Measurements from ENCODE around the gene DBN1.
"Not testable (repeated sequence)": the region's sequence is repeated elsewhere in the genome, so short reads cannot be mapped to it uniquely, and the experiment has no call there.

The DBN1 gene

GRCh38 chr5:177490992-177491391, 17.6 kb upstream of the DBN1 start:
- no peak for DNase-seq (ENCODE audit: low spot score)

- no peak for DNase-seq (ENCODE audit: low spot score)
Observed at GRCh38 chr5:177490311-177490991, 17.0 kb upstream of the DBN1 start.

- no peak for DNase-seq (ENCODE audit: low spot score)
Observed at GRCh38 chr5:177489119-177489716, 15.8 kb upstream of the DBN1 start.

- DNase-seq (ENCODE audit: low spot score), result no peak
Observed at GRCh38 chr5:177487975-177488374, 14.5 kb upstream of the DBN1 start.

DNA sequence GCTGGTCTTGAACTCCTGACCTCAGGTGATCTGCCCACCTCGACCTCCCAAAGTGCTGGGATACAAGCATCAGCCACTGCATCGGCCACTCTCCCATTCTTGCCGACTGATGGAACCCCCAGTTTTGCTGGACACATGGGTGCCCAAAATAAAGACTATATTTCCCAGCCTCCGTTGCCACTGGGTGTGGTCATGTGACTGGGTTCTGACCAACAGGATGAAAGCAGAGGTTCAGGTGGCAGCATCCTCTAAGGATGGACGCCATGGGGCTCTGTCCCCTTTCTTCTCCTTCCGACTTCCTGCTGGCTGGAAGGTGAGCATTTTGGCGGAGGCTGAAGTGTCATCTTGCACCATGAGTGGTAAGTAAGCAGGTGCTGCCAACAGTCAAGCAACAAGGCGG, 13.7 kb upstream of the DBN1 start:
- DNase-seq (ENCODE audit: low spot score), result no peak

- DNase-seq (ENCODE audit: low spot score), result no peak
Observed at GRCh38 chr5:177486256-177486655, 12.8 kb upstream of the DBN1 start.

DNA sequence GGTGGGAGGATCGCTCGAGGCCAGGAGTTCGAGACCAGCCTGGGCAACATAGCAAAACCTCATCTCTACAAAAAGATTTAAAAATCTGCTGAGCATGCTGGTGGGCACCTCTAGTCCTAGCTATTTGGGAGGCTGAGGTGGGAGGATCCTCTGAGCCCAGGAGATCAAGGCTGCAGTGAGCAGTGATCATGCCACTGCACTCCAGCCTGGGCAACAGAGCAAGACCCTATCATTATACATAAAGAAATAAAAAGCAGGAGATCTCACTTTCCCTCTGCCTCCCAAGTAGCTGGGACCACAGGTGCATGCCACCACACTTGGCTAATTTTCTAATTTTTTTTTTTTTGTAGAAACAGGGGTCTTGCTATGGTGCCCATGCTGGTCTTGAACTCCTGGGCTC, 12.3 kb upstream of the DBN1 start:
- not testable (repeated sequence) for DNase-seq (ENCODE audit: low spot score)

DNA sequence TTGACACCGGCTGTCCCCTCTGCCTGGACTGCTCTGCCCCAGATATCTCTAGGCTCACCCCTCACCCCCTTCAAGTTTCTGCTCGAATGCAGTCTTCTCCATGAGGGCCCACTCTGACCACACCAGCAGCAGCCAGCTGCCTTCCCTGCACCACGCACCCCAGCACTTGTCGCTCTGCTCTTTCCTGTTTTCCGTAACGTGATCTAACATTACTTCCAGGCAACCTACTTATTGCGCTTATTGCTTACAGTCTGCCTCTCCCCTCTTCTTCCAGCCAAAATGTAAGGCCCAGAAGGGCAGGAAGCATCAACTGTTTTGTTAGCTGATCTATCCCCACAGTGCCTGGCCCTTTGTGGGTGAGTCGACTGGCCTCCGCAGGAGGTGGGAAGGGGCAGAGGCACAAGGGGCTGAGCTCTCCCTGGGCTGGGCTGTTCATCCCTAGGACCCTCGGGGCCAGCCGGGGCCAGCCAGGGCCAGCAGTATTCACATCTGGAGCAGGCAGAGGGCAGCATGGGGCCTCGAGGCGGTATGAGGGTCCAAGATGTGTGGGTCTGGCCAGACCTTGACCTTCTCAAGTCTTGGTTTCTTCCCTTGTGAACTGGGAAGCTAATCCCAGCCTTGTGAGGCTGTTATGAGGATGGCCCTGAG, 11.6 kb upstream of the DBN1 start:
- DNase-seq (ENCODE audit: low spot score), result no peak

GRCh38 chr5:177483994-177484901, 10.8 kb upstream of the DBN1 start:
- DNase-seq (ENCODE audit: low spot score), result no peak

DNA sequence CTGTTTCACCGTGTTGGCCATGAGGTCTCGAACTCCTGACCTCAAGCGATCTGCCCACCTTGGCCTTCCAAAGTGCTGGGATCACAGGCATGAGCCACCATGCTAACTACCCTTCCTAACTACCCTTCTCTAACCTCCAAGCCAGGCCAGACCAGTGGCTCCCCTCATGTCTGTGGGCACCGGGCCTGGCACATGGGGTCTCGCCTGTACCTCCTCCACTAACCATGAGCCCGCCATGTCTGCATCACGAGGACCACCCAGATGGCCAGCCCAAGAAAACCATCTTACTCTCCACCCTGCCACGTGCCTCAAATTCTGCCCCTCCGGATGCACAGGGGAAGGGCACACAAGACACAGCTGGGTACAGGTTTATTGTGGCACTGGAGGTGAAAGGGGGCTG, 9.6 kb upstream of the DBN1 start:
- DNase-seq (ENCODE audit: low spot score), result no peak

- DNase-seq (ENCODE audit: low spot score), result no peak
Observed at GRCh38 chr5:177482359-177482795, 8.9 kb upstream of the DBN1 start.

- no peak for DNase-seq (ENCODE audit: low spot score)
Observed at GRCh38 chr5:177479774-177480173, 6.3 kb upstream of the DBN1 start.

DNA sequence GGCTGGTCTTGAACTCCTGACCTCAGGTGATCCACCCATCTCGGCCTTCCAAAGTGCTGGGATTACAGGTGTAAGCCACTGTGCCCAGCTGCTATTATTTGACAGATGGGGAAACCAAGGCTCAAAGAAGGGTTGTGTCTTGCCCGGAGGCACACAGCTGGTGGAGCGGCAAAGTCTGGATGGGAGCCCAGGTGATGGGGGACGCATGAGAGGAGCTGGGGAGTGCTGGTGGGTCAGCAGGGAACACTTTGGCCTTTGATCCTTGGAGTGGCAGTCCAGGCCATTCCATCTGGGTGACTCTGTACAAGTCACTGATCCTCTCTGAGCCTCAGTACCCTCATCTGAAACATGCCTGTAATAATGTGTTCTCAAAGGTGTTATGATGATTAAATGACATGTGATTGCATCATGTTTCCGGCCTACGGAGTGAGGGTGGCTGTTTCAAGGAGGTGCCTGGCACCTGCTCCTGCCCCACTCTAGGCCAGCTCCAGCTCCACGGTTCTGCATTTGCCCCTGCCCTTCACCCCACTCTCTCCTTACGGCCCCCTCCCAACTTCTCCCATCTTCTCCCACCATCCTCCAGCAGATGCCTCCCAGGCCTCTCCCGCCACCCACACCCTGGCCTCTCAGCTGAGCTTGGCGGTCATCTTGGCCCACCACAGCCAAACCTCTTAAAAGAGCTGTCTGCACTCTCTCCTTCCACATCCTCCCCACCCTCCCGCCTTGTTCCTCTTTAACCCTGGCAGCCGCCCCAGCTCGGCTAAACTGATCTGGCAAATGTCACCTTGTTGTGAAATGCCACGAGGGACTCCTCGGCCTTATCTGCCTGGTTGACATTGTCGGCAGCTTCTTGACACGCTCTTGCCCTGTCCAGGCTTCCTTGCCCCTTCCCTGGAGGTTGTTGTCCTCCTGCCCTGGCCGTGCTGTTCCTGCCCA, 5.5 kb upstream of the DBN1 start:
- no peak for DNase-seq (ENCODE audit: low spot score)

- no peak for DNase-seq (ENCODE audit: low spot score)
Observed at GRCh38 chr5:177477701-177478477, 4.5 kb upstream of the DBN1 start.

GRCh38 chr5:177476531-177477233, 3.2 kb upstream of the DBN1 start:
- DNase-seq (ENCODE audit: low spot score), result no peak

- no peak for DNase-seq (ENCODE audit: low spot score)
Observed at GRCh38 chr5:177475563-177476427, 2.4 kb upstream of the DBN1 start.

DNA sequence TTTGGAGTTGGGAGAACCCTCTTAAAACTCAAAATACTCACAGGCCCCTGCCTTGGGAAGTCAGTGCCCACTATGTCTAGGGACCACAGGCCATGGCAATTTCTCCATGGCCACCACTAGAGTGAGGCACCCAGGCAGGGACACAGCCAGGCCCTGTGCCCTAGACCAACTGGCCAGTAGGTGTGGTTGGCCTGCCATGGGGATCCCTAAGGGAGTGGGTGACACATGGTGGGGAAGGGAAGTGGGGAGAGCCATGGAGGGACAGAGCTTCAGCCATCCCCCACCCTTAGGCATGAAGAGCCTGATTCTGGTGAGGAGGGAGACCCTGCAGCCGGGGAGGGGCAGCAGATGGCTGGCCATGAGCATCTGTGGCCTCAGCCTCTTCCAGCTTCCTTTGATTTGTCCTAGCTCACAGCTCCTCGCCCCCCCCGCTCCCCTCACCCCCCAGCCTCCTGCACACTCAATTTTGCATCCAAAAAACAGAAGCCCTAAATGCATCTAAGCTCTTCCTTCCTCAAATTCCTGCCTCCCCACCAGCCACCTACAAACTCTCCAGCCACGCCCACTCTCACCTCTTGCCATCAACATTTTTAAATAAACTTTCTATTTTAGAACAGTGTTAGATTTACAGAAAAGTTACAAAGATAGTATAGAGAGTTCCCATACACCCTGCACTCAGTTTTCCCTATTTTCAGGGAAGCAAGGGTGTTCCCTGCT, 1.6 kb upstream of the DBN1 start:
- no peak for DNase-seq (ENCODE audit: low spot score)

DNA sequence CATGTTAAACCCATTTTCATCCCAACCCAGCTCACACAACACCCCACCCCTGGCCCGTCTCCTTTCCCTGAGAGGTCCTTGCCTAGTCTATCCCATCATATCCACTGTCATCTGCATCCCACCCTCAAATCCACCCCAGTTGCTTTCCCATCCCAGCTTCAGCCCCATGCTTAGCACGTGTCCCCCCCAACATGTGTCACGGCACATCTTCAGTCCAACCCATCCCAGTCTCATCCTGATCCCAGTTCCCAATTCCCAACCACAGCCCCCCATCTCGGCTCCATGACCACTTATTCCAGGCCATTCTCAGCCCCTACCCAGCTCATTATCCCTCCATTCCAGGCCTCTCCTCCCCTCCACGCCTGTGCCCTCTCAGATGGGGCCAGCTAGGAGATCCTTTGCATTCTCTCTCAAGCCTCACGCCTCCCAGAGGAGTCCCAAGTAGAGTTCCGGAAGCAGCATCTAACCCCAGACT, 605 bp upstream of the DBN1 start:
- no peak for DNase-seq (ENCODE audit: low spot score)

All from globus pallidus (tissue), 1 donor.